H1 (cell line): Measurements from ENCODE around the gene MYOC. TPM values are rescaled to one million over a fixed set of nuclear protein-coding genes. Genes with fewer than 3 reads are reported as not detected.

Experiments
- CTCF ChIA-PET: fragments of 300-600 bp; sonication (Branson Sonifier 250); formaldehyde crosslinking; loops from one replicate; lab custom pipeline; 2021; ENCODE audit not compliant: partially characterized antibody; lab: Charles Lee
- POLR2A ChIA-PET: fragments of 300-600 bp; sonication (Branson Sonifier 250); formaldehyde crosslinking; loops from one replicate; lab custom pipeline; 2021; ENCODE audit warnings: inconsistent platforms; ENCODE audit not compliant: partially characterized antibody; lab: Charles Lee
- DNase-seq, 2 experiments: peaks; one replicate each; pipeline versions ENCODE4 v3.0.0 to v3.0.0-alpha.2; 2010 to 2022; ENCODE audit warnings: low spot score in 2 of 2, low read depth in 1 of 2, mixed read lengths in 1 of 2
- FAIRE-seq: peaks from 2 replicates; lab custom pipeline; 2011; peaks lifted over from hg19 to GRCh38; lab: Jason Lieb, UNC
- H2AFZ ChIP-seq: 2 replicates; pipeline ENCODE4 v1.8.1; 2012; ENCODE audit warnings: low read length, inconsistent platforms
- H2AK5ac ChIP-seq: 2 replicates; pipeline ENCODE4 v1.6.1; 2013; ENCODE audit warnings: low read depth, low read length
- H2BK120ac ChIP-seq: replicated peaks from 2 replicates; pipeline ENCODE3; 2013; ENCODE audit warnings: low read depth, low read length, inconsistent platforms
- H2BK12ac ChIP-seq: 2 replicates; pipeline ENCODE4 v1.6.1; 2013; ENCODE audit warnings: low read depth, low read length
- H2BK15ac ChIP-seq: 2 replicates; pipeline ENCODE4 v1.6.1; 2013; ENCODE audit warnings: low read length
- H2BK20ac ChIP-seq: 2 replicates; pipeline ENCODE4 v1.6.1; 2013; ENCODE audit warnings: low read length
- H2BK5ac ChIP-seq: 2 replicates; pipeline ENCODE4 v1.6.1; 2013; ENCODE audit warnings: low read depth, low read length
- H3K14ac ChIP-seq: 2 replicates; pipeline ENCODE4 v1.6.1; 2013; ENCODE audit warnings: inconsistent platforms; ENCODE audit not compliant: insufficient read length
- H3K18ac ChIP-seq: 2 replicates; pipeline ENCODE4 v1.6.1; 2013; ENCODE audit warnings: low read length; ENCODE audit errors: extremely low read depth
- H3K23ac ChIP-seq: 2 replicates; pipeline ENCODE4 v1.6.1; 2013; ENCODE audit warnings: inconsistent platforms; ENCODE audit not compliant: insufficient read length
- H3K23me2 ChIP-seq: 2 replicates; pipeline ENCODE4 v1.6.1; 2013; ENCODE audit warnings: low read depth, low read length
- H3K27ac ChIP-seq: 2 replicates; pipeline ENCODE4 v1.6.1; 2011; ENCODE audit warnings: low read depth, low read length, inconsistent platforms
- H3K27me3 ChIP-seq, 4 experiments: replicated peaks in 1 of 4; 1 replicate in 1 of 4; 2 replicates in 3 of 4; pipeline versions ENCODE4 v1.6.1 to v1.8.1; 2011 to 2013; ENCODE audit warnings: low read length in 3 of 4, mild to moderate bottlenecking in 3 of 4, inconsistent platforms in 2 of 4, mixed read lengths in 2 of 4, moderate library complexity in 1 of 4; ENCODE audit not compliant: control insufficient read depth in 3 of 4, insufficient read depth in 3 of 4; ENCODE audit errors: extremely low read depth in 1 of 4
- H3K36me3 ChIP-seq, 4 experiments: 2 replicates each; pipeline versions ENCODE4 v1.6.1 to v1.8.1; 2011 to 2013; ENCODE audit warnings: mild to moderate bottlenecking in 4 of 4, low read length in 3 of 4, moderate library complexity in 2 of 4, control low read depth in 1 of 4, inconsistent platforms in 1 of 4; ENCODE audit not compliant: insufficient read depth in 4 of 4, control insufficient read depth in 2 of 4
- H3K4ac ChIP-seq: replicated peaks from 2 replicates; pipeline ENCODE3; 2013; ENCODE audit warnings: low read length, low read depth, mixed read lengths, inconsistent platforms; ENCODE audit not compliant: insufficient read length
- H3K4me1 ChIP-seq, 4 experiments: replicated peaks in 1 of 4; 1 replicate in 1 of 4; 2 replicates in 3 of 4; pipeline versions ENCODE4 v1.6.1 to v1.8.1; 2011 to 2013; ENCODE audit warnings: low read length in 3 of 4, inconsistent platforms in 2 of 4, mixed read lengths in 1 of 4; ENCODE audit not compliant: insufficient read depth in 4 of 4, control insufficient read depth in 3 of 4
- H3K4me2 ChIP-seq, 2 experiments: 2 replicates each; pipeline versions ENCODE4 v1.6.1 to v1.8.1; 2011 to 2013; ENCODE audit warnings: low read depth in 2 of 2, low read length in 2 of 2, control low read depth in 1 of 2, inconsistent platforms in 1 of 2, mild to moderate bottlenecking in 1 of 2; ENCODE audit not compliant: insufficient read depth in 1 of 2
- H3K4me3 ChIP-seq, 4 experiments: fragments of 200-600, 300-600 bp in 1 of 4; sonication (generic), shearing (Covaris generic), sonication (Bioruptor Twin) in 1 of 4; 2 replicates each; pipeline versions ENCODE4 v1.5.1 to v1.8.1; 2011 to 2016; ENCODE audit warnings: low read length in 4 of 4, low read depth in 3 of 4, control low read depth in 2 of 4, inconsistent platforms in 2 of 4, mild to moderate bottlenecking in 2 of 4, mixed read lengths in 1 of 4, moderate library complexity in 1 of 4; ENCODE audit not compliant: insufficient read depth in 2 of 4; ENCODE audit errors: extremely low read depth in 1 of 4
- H3K56ac ChIP-seq: replicated peaks from 2 replicates; pipeline ENCODE3; 2013; ENCODE audit warnings: low read depth, mild to moderate bottlenecking, mixed read lengths, low read length, inconsistent platforms; ENCODE audit not compliant: insufficient read length
- H3K79me1 ChIP-seq: 2 replicates; pipeline ENCODE4 v1.6.1; 2013; ENCODE audit warnings: low read depth, low read length, control low read depth
- H3K79me2 ChIP-seq, 2 experiments: 2 replicates each; pipeline versions ENCODE4 v1.6.1 to v1.8.1; 2012 to 2013; ENCODE audit warnings: low read length in 2 of 2, mild to moderate bottlenecking in 2 of 2, inconsistent platforms in 1 of 2; ENCODE audit not compliant: insufficient read depth in 2 of 2, control insufficient read depth in 1 of 2
- H3K9ac ChIP-seq, 4 experiments: replicated peaks in 1 of 4; 1 replicate in 1 of 4; 2 replicates in 3 of 4; pipeline versions ENCODE4 v1.6.1 to v1.8.1; 2011 to 2013; ENCODE audit warnings: low read depth in 3 of 4, low read length in 3 of 4, control low read depth in 2 of 4, mild to moderate bottlenecking in 2 of 4, moderate library complexity in 2 of 4, inconsistent platforms in 1 of 4; ENCODE audit errors: extremely low read depth in 1 of 4
- H3K9me3 ChIP-seq, 2 experiments: 2 replicates each; pipeline versions ENCODE4 v1.6.1 to v1.8.1; 2012 to 2013; ENCODE audit warnings: mild to moderate bottlenecking in 2 of 2, moderate library complexity in 2 of 2, control low read depth in 1 of 2, inconsistent platforms in 1 of 2, low read depth in 1 of 2, low read length in 1 of 2, mixed read lengths in 1 of 2; ENCODE audit not compliant: insufficient read depth in 2 of 2
- H4K20me1 ChIP-seq, 2 experiments: replicated peaks in 1 of 2; 2 replicates each; pipeline versions ENCODE3 to v1.8.1; 2011 to 2013; ENCODE audit warnings: inconsistent platforms in 2 of 2, low read length in 2 of 2, mild to moderate bottlenecking in 1 of 2; ENCODE audit not compliant: insufficient read depth in 2 of 2, control insufficient read depth in 1 of 2
- H4K5ac ChIP-seq: 2 replicates; pipeline ENCODE4 v1.6.1; 2013; ENCODE audit warnings: low read length, low read depth, mixed read lengths, inconsistent platforms; ENCODE audit not compliant: insufficient read length
- H4K8ac ChIP-seq: 2 replicates; pipeline ENCODE4 v1.8.0; 2013; ENCODE audit warnings: mild to moderate bottlenecking, moderate library complexity, low read length, inconsistent platforms; ENCODE audit not compliant: insufficient read depth; ENCODE audit errors: extremely low read depth
- H4K91ac ChIP-seq: replicated peaks from 2 replicates; pipeline ENCODE3; 2013; ENCODE audit warnings: low read length, mixed read lengths, inconsistent platforms; ENCODE audit not compliant: insufficient read length
- GABPA ChIP-seq: IDR thresholded peaks from 2 replicates; pipeline ENCODE4 v1.6.1; 2011; ENCODE audit warnings: mild to moderate bottlenecking, low read length, moderate library complexity, borderline replicate concordance; ENCODE audit not compliant: insufficient read depth
- KDM5A ChIP-seq: fragments of 200-600 bp; IDR thresholded peaks from 2 replicates; pipeline ENCODE4 v1.7.1; 2012; ENCODE audit warnings: mild to moderate bottlenecking, low read length, inconsistent platforms, mixed read lengths
- RBBP5 ChIP-seq: IDR thresholded peaks from 2 replicates; pipeline ENCODE4 v1.7.1; 2012; ENCODE audit warnings: low read depth, mild to moderate bottlenecking, inconsistent platforms, low read length, moderate library complexity, borderline replicate concordance
- SAP30 ChIP-seq: fragments of 300-600 bp; sonication (generic); IDR thresholded peaks from 2 replicates; pipeline ENCODE4 v1.7.1; 2012; ENCODE audit warnings: low read length, moderate library complexity, mild to moderate bottlenecking, inconsistent platforms; ENCODE audit not compliant: insufficient read depth, insufficient replicate concordance
- SP1 ChIP-seq: IDR thresholded peaks from 2 replicates; pipeline ENCODE4 v1.6.1; 2011; ENCODE audit warnings: low read depth, low read length
- WGBS, 2 experiments: shearing (Covaris generic) in 1 of 2; methylation state at CpG; one replicate each; pipeline versions ENCODE4 v1.1.6 to v1.1.7; 2013 to 2015; ENCODE audit warnings: low lambda C conversion rate in 2 of 2, mixed read lengths in 2 of 2, inconsistent platforms in 1 of 2, low coverage in 1 of 2, missing lambda C conversion rate in 1 of 2; ENCODE audit not compliant: insufficient replicate concordance in 2 of 2, insufficient coverage in 1 of 2, insufficient read length in 1 of 2; ENCODE audit errors: extremely low coverage in 1 of 2, missing lambda C conversion rate in 1 of 2; 5-methylcytosine and 5-hydroxymethylcytosine counted together
- polyA plus RNA-seq, 7 experiments: library from polyadenylated mRNA; depleted of rRNA in 3 of 7; stranded (reverse) in 5 of 7; unstranded in 2 of 7; fragments of >200 nt in 5 of 7; fragments of 200-250 nt in 2 of 7; gene quantifications; 1 replicate in 5 of 7; 2 replicates in 1 of 7; 4 replicates in 1 of 7; pipeline versions ENCODE4 v1.2.1 to v1.2.3, GENCODE V29; 2011 to 2013; ENCODE audit warnings: missing spikeins in 2 of 7, mixed read lengths in 2 of 7
- total RNA-seq: library from RNA; stranded (reverse); fragmentation: NEBNext Ultra II Directional; extraction: Animal tissue kit (Norgen Biotek cat#: 25700); gene quantifications from 2 replicates; pipeline ENCODE4 v1.2.1, GENCODE V29; 2021

MYOC gene
- total and polyA plus RNA-seq, 2 of the 8 experiments (the other 6 are each of a cell fraction or from before 2014, with no cell fraction given) = not detected

- H3K14ac ChIP-seq = no peak overlapping the region
- H3K9me3 ChIP-seq = no peaks in the 10 kb centered on the region
- H2AK5ac ChIP-seq = no peak overlapping the region
- H3K79me2 ChIP-seq = no peaks in the 10 kb centered on the region
- no peaks in the 10 kb centered on the region for H3K27me3 ChIP-seq
- H3K4ac ChIP-seq = no peak overlapping the region
- no peak overlapping the region for H3K4me3 ChIP-seq
- H2BK120ac ChIP-seq = no peak overlapping the region
- H4K8ac ChIP-seq = no peak overlapping the region
- no peaks in the 10 kb centered on the region for H4K20me1 ChIP-seq
- H3K18ac ChIP-seq = no peak overlapping the region
- 75% methylated on average over 2 of the region's 2 CpGs; no CpG with 5 or more reads in 1 of the 2 experiments for WGBS, 2 experiments
- no peak overlapping the region for H4K91ac ChIP-seq
- TF ChIP-seq GABPA = no peak
- TF ChIP-seq SAP30 = no peak
- TF ChIP-seq SP1 = no peak
- no peak for TF ChIP-seq RBBP5
- no peak for TF ChIP-seq KDM5A
- H3K9ac ChIP-seq = no peak overlapping the region
- no peak overlapping the region for H3K4me2 ChIP-seq
- DNase-seq (no peak), FAIRE-seq (no peak)
- no peaks in the 10 kb centered on the region for H3K36me3 ChIP-seq
- no peak overlapping the region for H2AFZ ChIP-seq
- no peak overlapping the region for H2BK20ac ChIP-seq
- POLR2A ChIA-PET = interaction anchor here (1.1 kb wide), 1 partner anchor 9 kb away, joined by 4 read pairs; no protein-coding TSS in a partner anchor
- H2BK5ac ChIP-seq = no peak overlapping the region
- no peak overlapping the region for H3K56ac ChIP-seq
- no peak overlapping the region for H4K5ac ChIP-seq
- H3K4me1 ChIP-seq = 0 out of 7 replicates have a peak, but pooled peaks cover 0 to 2% (median 0%) of the 10 kb centered on the region in 4 experiments
- H2BK12ac ChIP-seq = no peak overlapping the region
- H3K23ac ChIP-seq = no peak overlapping the region
- CTCF ChIA-PET = interaction anchor here (0.9 to 2.0 kb wide), 2 partner anchors 10 to 28 kb away, joined by 3 to 7 read pairs; no protein-coding TSS in a partner anchor
- H3K79me1 ChIP-seq = no peaks in the 10 kb centered on the region
- H3K27ac ChIP-seq = no peak overlapping the region
- no peak overlapping the region for H2BK15ac ChIP-seq
- no peaks in the 10 kb centered on the region for H3K23me2 ChIP-seq
These were observed 35.9 kb downstream of the MYOC start for GRCh38 chr1:171616586-171616985.
